Measurements from ENCODE around the gene SLC35F4. TPM values are rescaled to one million over a fixed set of nuclear protein-coding genes. Genes with fewer than 3 reads are reported as not detected.

Gene SLC35F4
- total and polyA plus RNA-seq, 2 of the 4 experiments (the other 2 are of a cell fraction), result not detected

GRCh38 chr14:57811998-57812546, 53.8 kb downstream of the SLC35F4 start:
- POLR2A ChIA-PET (ENCODE audit: unreplicated experiment), result no interaction called here

More at GRCh38 chr14:57811998-57812546, 53.8 kb downstream of the SLC35F4 start:
- H3K14ac ChIP-seq (replicated peaks; ENCODE audit: low read depth, low read length), result no peak overlapping the region
- no peak overlapping the region for H3K9ac ChIP-seq (ENCODE audit: low read depth, low read length)
- CTCF ChIA-PET, result no interaction called here
- H3K23ac ChIP-seq (ENCODE audit: low read depth, low read length), result no peak overlapping the region
- H3K36me3 ChIP-seq (ENCODE audit: control insufficient read depth, insufficient read depth, low read length), result no peaks in the 10 kb centered on the region
- H3K9me3 ChIP-seq (ENCODE audit: control insufficient read depth, insufficient read depth, low read length), result no peaks in the 10 kb centered on the region
- H3K9me1 ChIP-seq (ENCODE audit: insufficient read depth, low read length), result no peaks in the 10 kb centered on the region
- no peaks in the 10 kb centered on the region for H3K79me1 ChIP-seq (ENCODE audit: low read depth in 1 of 2, low read length in 2 of 2)
- in situ Hi-C loops (cut with MboI; ENCODE audit: low sequenced_read_pairs), result no loop called here
- dilution Hi-C loops (cut with HindIII; ENCODE audit: low sequenced_read_pairs, unreplicated experiment), result no loop called here
- no peak overlapping the region for H2BK20ac ChIP-seq (ENCODE audit: low read depth, low read length)
- H3K56ac ChIP-seq (ENCODE audit: extremely low read depth, insufficient read depth, low read length), result no peak overlapping the region
- no peak overlapping the region for H3K18ac ChIP-seq (ENCODE audit: low read depth, low read length)
- ATAC-seq (ENCODE audit: low read depth) (no peak), DNase-seq (no peak)
- no peak overlapping the region for H2BK5ac ChIP-seq (ENCODE audit: low read depth, low read length, poor library complexity, severe bottlenecking)
- H3K27ac ChIP-seq (ENCODE audit: insufficient read depth, low read length), result no peak overlapping the region
- no peak overlapping the region for H2BK15ac ChIP-seq (ENCODE audit: low read depth, low read length)
- intact Hi-C loops (cut with micrococcal nuclease), result no loop called here
- H4K20me1 ChIP-seq (ENCODE audit: insufficient read depth, low read length), result no peaks in the 10 kb centered on the region
- no peak overlapping the region for H4K91ac ChIP-seq (ENCODE audit: insufficient read depth, low read depth, low read length)
- TF ChIP-seq MAZ (IDR thresholded peaks at IDR 0.05; ENCODE audit: borderline replicate concordance, low read depth, low read length) (no peak), NFE2L2 (IDR thresholded peaks at IDR 0.05; ENCODE audit: low read depth, low read length) (no peak), USF2 (IDR thresholded peaks at IDR 0.05; ENCODE audit: low read depth, low read length) (no peak), CEBPB (IDR thresholded peaks at IDR 0.05; ENCODE audit: low read depth, low read length) (no peak), ELK1 (IDR thresholded peaks at IDR 0.05; ENCODE audit: borderline replicate concordance, low read depth, low read length) (no peak), FOS (IDR thresholded peaks at IDR 0.05; ENCODE audit: low read depth, low read length) (no peak), MXI1 (IDR thresholded peaks at IDR 0.05; ENCODE audit: borderline replicate concordance, low read depth, low read length) (no peak), RCOR1 (IDR thresholded peaks at IDR 0.05; ENCODE audit: insufficient replicate concordance, low read length) (no peak), CHD1 (IDR thresholded peaks at IDR 0.05; ENCODE audit: low read depth, low read length) (no peak)
- H3K4me3 ChIP-seq (ENCODE audit: insufficient read depth, low read depth, low read length), result no peak overlapping the region
- H3K4me2 ChIP-seq (ENCODE audit: low read depth, low read length), result no peak overlapping the region
- no CpG with 5 or more reads among the region's 2 CpGs for WGBS, 2 experiments (ENCODE audit: extremely low coverage in 2 of 2, insufficient read length in 1 of 2)
- H2AK9ac ChIP-seq (replicated peaks; ENCODE audit: low read depth, low read length, poor library complexity), result no peak overlapping the region
- H3K27me3 ChIP-seq (ENCODE audit: control insufficient read depth, insufficient read depth, low read length), result no peaks in the 10 kb centered on the region
- H2AK5ac ChIP-seq (ENCODE audit: low read depth, low read length), result no peak overlapping the region
- H2BK120ac ChIP-seq (ENCODE audit: low read depth, low read length), result no peak overlapping the region
- H2AFZ ChIP-seq (replicated peaks; ENCODE audit: low read length, poor library complexity), result no peak overlapping the region
- no peak overlapping the region for H4K8ac ChIP-seq (ENCODE audit: low read depth in 2 of 2, low read length in 2 of 2)
- no peaks in the 10 kb centered on the region for H3K4me1 ChIP-seq (ENCODE audit: control insufficient read depth, insufficient read depth, low read length)
- no TSS peak for BruUV-seq (replicated peaks)
- no peak overlapping the region for H4K5ac ChIP-seq (ENCODE audit: low read depth, low read length)
- H3K4ac ChIP-seq (ENCODE audit: low read depth, low read length), result no peak overlapping the region
